Measurements from ENCODE around the gene FZD4. TPM values are rescaled to one million over a fixed set of nuclear protein-coding genes. Genes with fewer than 3 reads are reported as not detected.
A peak's percentile ranks its signal among the peaks of the same experiment; 100 is the strongest.
"Not testable (repeated sequence)": the region's sequence is repeated elsewhere in the genome, so short reads cannot be mapped to it uniquely, and the experiment has no call there.

FZD4 gene
- total and polyA plus RNA-seq, 2 experiments from 2014 or later = 7.7 to 18.9 TPM

DNA sequence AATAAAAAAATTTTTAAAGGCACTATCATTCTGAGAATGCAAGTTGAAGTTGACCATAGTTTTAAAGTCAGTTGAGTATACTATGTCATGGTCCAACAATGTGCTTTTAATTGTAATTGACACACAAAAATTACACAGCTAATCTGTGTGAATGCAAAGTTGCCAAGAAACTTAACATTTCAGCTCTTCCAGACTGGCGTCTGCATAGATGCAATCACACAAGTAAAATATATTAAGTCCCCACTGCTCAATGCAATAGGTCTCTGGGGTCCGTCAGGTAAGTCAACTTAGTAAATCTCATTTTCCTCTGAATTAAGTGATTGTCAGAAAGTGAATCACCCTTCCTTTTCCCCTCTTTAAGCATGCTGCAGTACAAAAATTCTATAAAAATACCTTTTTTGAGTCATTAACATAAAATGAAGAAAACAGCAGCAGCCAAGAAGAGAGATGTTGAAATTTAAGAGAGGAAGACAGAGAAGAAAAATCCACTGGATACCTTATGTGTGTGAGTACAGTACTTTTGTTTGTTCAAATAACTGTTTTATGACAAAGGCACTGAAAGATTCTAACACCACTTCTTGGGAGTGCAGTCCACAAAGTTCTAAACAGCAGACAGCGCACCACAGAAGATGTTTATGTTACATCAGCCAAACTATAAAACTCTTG is 5.1 kb downstream of the FZD4 start:
- Histone ChIP-seq H4K20me1 (ENCODE audit: insufficient read depth, poor library complexity, severe bottlenecking) (peaks cover 11% of the 10 kb centered on the region), H3K4me1 (ENCODE audit: insufficient read depth) (peaks cover 32% of the 10 kb centered on the region), H3K9me2 (replicated peaks; ENCODE audit: insufficient read depth) (no peaks in the 10 kb centered on the region), H2AFZ (no peak overlapping the region), H3K27ac (peak overlapping the region; percentile 44), H3K9me3 (ENCODE audit: low read depth) (no peaks in the 10 kb centered on the region), H3K4me2 (peak overlapping the region; percentile 65), H3K27me3 (no peaks in the 10 kb centered on the region), H3K79me2 (peaks cover 76% of the 10 kb centered on the region), H3K4me3 (no peak overlapping the region), H3K36me3 (replicated peaks; ENCODE audit: insufficient read depth, low read depth) (no peaks in the 10 kb centered on the region)
- no peak for DNase-seq (ENCODE audit: low spot score)
- 52% methylated on average over 3 of the region's 3 CpGs for WGBS (ENCODE audit: low lambda C conversion rate, missing lambda C conversion rate)
- no peak for TF ChIP-seq EZH2 (IDR thresholded peaks at IDR 0.05; ENCODE audit: borderline replicate concordance)
- TF ChIP-seq EZH2phosphoT487 (IDR thresholded peaks at IDR 0.05; ENCODE audit: low read depth, severe bottlenecking, unreplicated experiment) = no peak
- TF ChIP-seq, protein P1, sequence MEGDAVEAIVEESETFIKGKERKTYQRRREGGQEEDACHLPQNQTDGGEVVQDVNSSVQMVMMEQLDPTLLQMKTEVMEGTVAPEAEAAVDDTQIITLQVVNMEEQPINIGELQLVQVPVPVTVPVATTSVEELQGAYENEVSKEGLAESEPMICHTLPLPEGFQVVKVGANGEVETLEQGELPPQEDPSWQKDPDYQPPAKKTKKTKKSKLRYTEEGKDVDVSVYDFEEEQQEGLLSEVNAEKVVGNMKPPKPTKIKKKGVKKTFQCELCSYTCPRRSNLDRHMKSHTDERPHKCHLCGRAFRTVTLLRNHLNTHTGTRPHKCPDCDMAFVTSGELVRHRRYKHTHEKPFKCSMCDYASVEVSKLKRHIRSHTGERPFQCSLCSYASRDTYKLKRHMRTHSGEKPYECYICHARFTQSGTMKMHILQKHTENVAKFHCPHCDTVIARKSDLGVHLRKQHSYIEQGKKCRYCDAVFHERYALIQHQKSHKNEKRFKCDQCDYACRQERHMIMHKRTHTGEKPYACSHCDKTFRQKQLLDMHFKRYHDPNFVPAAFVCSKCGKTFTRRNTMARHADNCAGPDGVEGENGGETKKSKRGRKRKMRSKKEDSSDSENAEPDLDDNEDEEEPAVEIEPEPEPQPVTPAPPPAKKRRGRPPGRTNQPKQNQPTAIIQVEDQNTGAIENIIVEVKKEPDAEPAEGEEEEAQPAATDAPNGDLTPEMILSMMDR (IDR thresholded peaks at IDR 0.05; ENCODE audit: poor library complexity) = no peak

DNA sequence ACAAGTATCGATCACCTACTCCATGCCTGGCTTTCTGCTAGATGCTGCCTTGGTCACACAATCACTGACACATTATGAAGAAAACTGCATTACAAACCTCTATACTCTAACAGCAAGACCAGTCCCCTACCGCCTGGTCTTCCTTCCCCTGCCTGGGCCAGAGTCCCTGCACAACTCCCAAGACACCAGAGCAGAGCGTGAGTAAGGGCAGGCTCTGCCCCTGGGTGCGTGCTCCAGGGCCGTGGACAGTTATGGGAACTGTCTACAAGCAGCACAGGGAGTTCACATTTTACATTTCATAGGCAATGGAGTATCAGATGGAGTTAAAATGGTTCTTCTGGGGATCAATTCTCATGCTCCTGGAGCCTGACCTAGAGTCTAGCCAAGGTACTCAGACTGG is 6.5 kb downstream of the FZD4 start:
- peaks cover 62% of the 10 kb centered on the region for H3K79me2 ChIP-seq
- H3K4me2 ChIP-seq = no peak overlapping the region
- DNase-seq (ENCODE audit: low spot score) = no peak
- peaks cover 32% of the 10 kb centered on the region for H3K4me1 ChIP-seq (ENCODE audit: insufficient read depth)
- H3K9me3 ChIP-seq (ENCODE audit: low read depth) = no peaks in the 10 kb centered on the region
- H3K9me2 ChIP-seq (replicated peaks; ENCODE audit: insufficient read depth) = no peaks in the 10 kb centered on the region
- H3K36me3 ChIP-seq (replicated peaks; ENCODE audit: insufficient read depth, low read depth) = no peaks in the 10 kb centered on the region
- H2AFZ ChIP-seq = no peak overlapping the region
- H3K27ac ChIP-seq = no peak overlapping the region
- TF ChIP-seq, protein P1 (IDR thresholded peaks at IDR 0.05; ENCODE audit: poor library complexity) = no peak
- TF ChIP-seq EZH2phosphoT487 (IDR thresholded peaks at IDR 0.05; ENCODE audit: low read depth, severe bottlenecking, unreplicated experiment) = no peak
- no peak for TF ChIP-seq EZH2 (IDR thresholded peaks at IDR 0.05; ENCODE audit: borderline replicate concordance)
- H3K27me3 ChIP-seq = no peaks in the 10 kb centered on the region
- H3K4me3 ChIP-seq = no peak overlapping the region
- WGBS (ENCODE audit: low lambda C conversion rate, missing lambda C conversion rate) = 94% methylated on average over 5 of the region's 5 CpGs
- H4K20me1 ChIP-seq (ENCODE audit: insufficient read depth, poor library complexity, severe bottlenecking) = peaks cover 9% of the 10 kb centered on the region

DNA sequence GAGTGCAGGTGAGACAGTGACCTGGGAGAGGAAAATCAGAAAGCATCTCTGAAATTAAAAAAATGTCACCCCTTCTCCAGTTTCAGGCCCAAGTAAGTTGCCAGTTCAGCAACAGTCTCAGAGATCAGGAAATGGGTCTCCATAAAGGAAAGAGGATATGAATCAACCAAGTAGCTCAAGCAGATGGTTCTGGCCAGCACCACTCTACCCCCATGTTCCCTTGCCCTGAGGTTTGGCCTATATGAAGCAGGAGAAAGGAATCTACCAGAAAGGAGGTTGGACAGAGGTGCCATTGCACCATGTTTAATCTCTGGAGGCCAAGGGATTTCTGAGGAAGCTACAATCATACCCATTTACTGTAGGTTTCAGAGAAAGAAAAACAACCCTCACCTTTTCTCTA is 7.7 kb downstream of the FZD4 start:
- no peaks in the 10 kb centered on the region for H3K9me3 ChIP-seq (ENCODE audit: low read depth)
- no peaks in the 10 kb centered on the region for H3K9me2 ChIP-seq (replicated peaks; ENCODE audit: insufficient read depth)
- H3K27ac ChIP-seq = no peak overlapping the region
- H3K4me3 ChIP-seq = no peak overlapping the region
- H3K79me2 ChIP-seq = peaks cover 64% of the 10 kb centered on the region
- H3K27me3 ChIP-seq = no peaks in the 10 kb centered on the region
- H4K20me1 ChIP-seq (ENCODE audit: insufficient read depth, poor library complexity, severe bottlenecking) = peaks cover 6% of the 10 kb centered on the region
- H3K4me2 ChIP-seq = no peak overlapping the region
- no peak for DNase-seq (ENCODE audit: low spot score)
- peaks cover 35% of the 10 kb centered on the region for H3K4me1 ChIP-seq (ENCODE audit: insufficient read depth)
- H3K36me3 ChIP-seq (replicated peaks; ENCODE audit: insufficient read depth, low read depth) = no peaks in the 10 kb centered on the region
- no peak overlapping the region for H2AFZ ChIP-seq
- no peak for TF ChIP-seq EZH2phosphoT487 (IDR thresholded peaks at IDR 0.05; ENCODE audit: low read depth, severe bottlenecking, unreplicated experiment)
- no peak for TF ChIP-seq EZH2 (IDR thresholded peaks at IDR 0.05; ENCODE audit: borderline replicate concordance)
- TF ChIP-seq, protein P1 (IDR thresholded peaks at IDR 0.05; ENCODE audit: poor library complexity) = no peak

DNA sequence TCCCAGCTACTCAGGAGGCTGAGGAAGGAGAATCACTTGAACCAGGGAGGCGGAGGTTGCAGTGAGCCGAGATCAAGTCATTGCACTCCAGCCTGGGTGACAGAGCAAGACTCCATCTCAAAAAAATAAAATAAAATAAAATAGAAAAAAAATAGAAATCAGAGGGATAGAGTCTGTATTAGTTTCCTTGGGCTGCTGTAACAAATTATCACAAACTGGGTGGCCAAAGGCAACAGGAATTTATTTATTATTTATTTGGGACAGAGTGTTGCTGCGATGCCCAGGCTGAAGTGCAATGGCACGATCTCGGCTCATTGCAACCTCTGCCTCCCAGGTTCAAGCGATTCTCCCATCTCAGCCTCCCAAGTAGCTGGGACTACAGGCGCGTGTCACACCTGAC is 11.7 kb downstream of the FZD4 start:
- Histone ChIP-seq H3K79me2 (peaks cover 26% of the 10 kb centered on the region), H3K4me1 (ENCODE audit: insufficient read depth) (peaks cover 37% of the 10 kb centered on the region)
- H3K27ac ChIP-seq; H3K9me3 ChIP-seq (ENCODE audit: low read depth); H3K27me3 ChIP-seq; H2AFZ ChIP-seq; H4K20me1 ChIP-seq (ENCODE audit: insufficient read depth, poor library complexity, severe bottlenecking); H3K4me2 ChIP-seq; H3K36me3 ChIP-seq (replicated peaks; ENCODE audit: insufficient read depth, low read depth); H3K4me3 ChIP-seq; H3K9me2 ChIP-seq (replicated peaks; ENCODE audit: insufficient read depth); DNase-seq (ENCODE audit: low spot score): not testable (repeated sequence)
- over 99% methylated on average over 8 of the region's 8 CpGs for WGBS (ENCODE audit: low lambda C conversion rate, missing lambda C conversion rate)
